ENCODE data around the gene CTU2. TPM values are rescaled to one million over a fixed set of nuclear protein-coding genes. Genes with fewer than 3 reads are reported as not detected.

Gene CTU2
- total and polyA plus RNA-seq, 9 of the 15 experiments (the other 6 are each of a cell fraction or from before 2014, with no cell fraction given): 1.3 to 105 (median 23.2) TPM

DNA sequence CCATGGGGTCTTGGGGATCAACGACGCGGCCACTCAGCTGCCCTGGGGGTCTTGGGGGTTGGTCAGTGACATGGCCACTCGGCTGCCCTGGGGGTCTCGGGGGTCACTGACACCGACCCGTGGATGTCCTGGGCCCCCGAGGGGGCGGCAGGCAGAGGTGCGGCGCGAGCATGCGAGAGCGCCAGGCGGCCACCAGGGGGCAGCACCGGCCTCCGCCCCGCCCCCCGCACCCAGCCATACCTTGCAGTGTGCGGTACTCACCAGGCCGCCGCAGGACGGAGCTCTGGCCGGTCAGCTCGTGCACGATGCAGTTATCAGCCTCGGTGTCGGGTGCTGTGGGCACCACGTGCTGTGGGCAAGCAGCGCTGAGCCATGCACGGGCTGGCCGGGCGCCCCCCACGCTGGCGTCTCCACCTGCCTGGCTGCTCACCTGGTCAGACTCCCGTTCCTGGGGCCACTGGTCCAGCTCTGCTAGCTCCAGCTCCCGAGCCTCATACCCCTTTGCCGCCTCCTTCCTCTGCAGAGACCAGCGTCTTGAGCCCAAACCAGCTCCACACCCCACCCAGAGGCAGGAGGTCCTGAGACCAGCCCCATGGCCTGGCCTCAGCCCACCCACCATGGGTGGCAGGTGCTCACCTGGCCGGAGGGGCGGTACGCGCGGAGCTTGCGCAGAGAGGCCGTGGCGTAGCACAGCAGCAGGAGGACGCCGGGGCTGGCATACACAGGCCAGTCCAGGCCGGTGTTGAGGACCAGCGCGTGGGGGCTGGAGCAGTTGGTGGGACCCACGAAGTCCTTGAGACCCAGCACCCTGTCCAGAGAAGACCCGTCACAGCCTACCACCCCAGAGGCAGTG is 31.2 kb downstream of the CTU2 start (continued):
- no peak for TF ChIP-seq HDAC8 (tag; IDR thresholded peaks at IDR 0.05)
- peak; percentile 70 for TF ChIP-seq LCOR (CRISPR knock-in tag; IDR thresholded peaks at IDR 0.05)
- TF ChIP-seq SMC3 (conservative IDR thresholded peaks at IDR 0.05; ENCODE audit: insufficient read depth, low read depth, low read length): peak; percentile 91
- TF ChIP-seq DACH1 (IDR thresholded peaks at IDR 0.05; ENCODE audit: partially characterized antibody): peak; percentile 9
- no peak for TF ChIP-seq ZNF668 (CRISPR knock-in tag; IDR thresholded peaks at IDR 0.05)
- TF ChIP-seq AFF4 (CRISPR knock-in tag; IDR thresholded peaks at IDR 0.05): peak; percentile 84; the same call in 1 of the 2 replicates
- no peak for TF ChIP-seq MTF1 (CRISPR knock-in tag; IDR thresholded peaks at IDR 0.05; ENCODE audit: borderline replicate concordance)
- no peak for TF ChIP-seq CSDE1 (IDR thresholded peaks at IDR 0.05)
- no peak for TF ChIP-seq RBM39 (optimal IDR thresholded peaks at IDR 0.05; ENCODE audit: low read depth, low read length)
- TF ChIP-seq ZFP30 (CRISPR knock-in tag; IDR thresholded peaks at IDR 0.05; ENCODE audit: borderline replicate concordance): no peak
- TF ChIP-seq MTA2 (IDR thresholded peaks at IDR 0.05; ENCODE audit: low read depth): no peak
- TF ChIP-seq RBBP5 (IDR thresholded peaks at IDR 0.05; ENCODE audit: borderline replicate concordance, insufficient read depth, low read length, poor library complexity, severe bottlenecking): peak; percentile 53
- no peak for TF ChIP-seq FOS (IDR thresholded peaks at IDR 0.05; ENCODE audit: extremely low read depth, insufficient read length)
- no peak for TF ChIP-seq ESRRB (CRISPR knock-in tag; IDR thresholded peaks at IDR 0.05; ENCODE audit: borderline replicate concordance)
- no peak for TF ChIP-seq PHB (CRISPR knock-in tag; IDR thresholded peaks at IDR 0.05)
- no peak; the same call in 1 of the 2 replicates for TF ChIP-seq CHD2 (IDR thresholded peaks at IDR 0.05; ENCODE audit: low read depth, low read length)
- TF ChIP-seq EP400 (IDR thresholded peaks at IDR 0.05): peak; percentile 95
- no peak for TF ChIP-seq E2F4 (CRISPR knock-in tag; IDR thresholded peaks at IDR 0.05; ENCODE audit: low read depth)
- no peak for TF ChIP-seq ELF2 (CRISPR knock-in tag; IDR thresholded peaks at IDR 0.05)
- TF ChIP-seq POLR3G (IDR thresholded peaks at IDR 0.05; ENCODE audit: extremely low read depth, insufficient read length, insufficient replicate concordance): no peak
- no peak for TF ChIP-seq ZNF57 (CRISPR knock-in tag; IDR thresholded peaks at IDR 0.05)
- TF ChIP-seq TFAM (CRISPR knock-in tag; conservative IDR thresholded peaks at IDR 0.05): no peak
- TF ChIP-seq, protein P1, sequence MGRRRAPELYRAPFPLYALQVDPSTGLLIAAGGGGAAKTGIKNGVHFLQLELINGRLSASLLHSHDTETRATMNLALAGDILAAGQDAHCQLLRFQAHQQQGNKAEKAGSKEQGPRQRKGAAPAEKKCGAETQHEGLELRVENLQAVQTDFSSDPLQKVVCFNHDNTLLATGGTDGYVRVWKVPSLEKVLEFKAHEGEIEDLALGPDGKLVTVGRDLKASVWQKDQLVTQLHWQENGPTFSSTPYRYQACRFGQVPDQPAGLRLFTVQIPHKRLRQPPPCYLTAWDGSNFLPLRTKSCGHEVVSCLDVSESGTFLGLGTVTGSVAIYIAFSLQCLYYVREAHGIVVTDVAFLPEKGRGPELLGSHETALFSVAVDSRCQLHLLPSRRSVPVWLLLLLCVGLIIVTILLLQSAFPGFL (CRISPR knock-in tag; IDR thresholded peaks at IDR 0.05): no peak
- TF ChIP-seq MEIS2 (IDR thresholded peaks at IDR 0.05; ENCODE audit: partially characterized antibody): no peak
